ENCODE measurements around the gene EEF1AKMT1.

DNA sequence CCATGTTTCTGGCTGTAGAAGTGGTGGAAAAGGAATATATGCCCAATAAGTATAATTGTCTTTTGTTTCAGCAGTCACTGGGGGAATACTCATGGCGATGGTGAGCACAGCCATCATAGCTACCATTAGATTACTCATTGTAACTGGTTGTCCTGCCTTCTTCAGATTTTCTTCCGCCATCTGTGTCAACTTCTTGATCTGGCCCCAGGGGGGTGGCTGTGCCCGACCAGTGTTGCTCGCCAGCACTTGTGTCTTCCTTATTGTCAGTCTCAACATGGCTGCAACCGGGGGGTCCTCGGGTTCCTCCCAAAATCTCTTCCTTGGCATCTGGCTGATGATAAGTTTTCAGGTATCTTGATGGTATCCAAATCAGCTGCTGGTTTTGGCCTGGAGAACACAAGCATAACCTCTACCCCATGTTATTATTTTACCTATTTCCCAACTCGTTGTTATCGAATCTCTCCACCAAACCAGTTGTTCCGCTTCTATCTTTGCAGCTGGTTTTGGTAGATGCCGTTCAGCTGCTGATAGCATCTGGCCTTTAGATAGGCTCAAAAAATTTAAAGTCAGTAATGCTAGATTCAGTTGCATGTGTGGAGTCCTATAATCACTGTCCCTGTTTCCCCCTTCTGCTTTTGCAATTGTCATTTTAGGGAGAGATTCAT, 93.2 kb downstream of the EEF1AKMT1 start:
- TF ChIP-seq TAF1 (IDR thresholded peaks at IDR 0.05; ENCODE audit: low read depth, low read length) (no peak), POLR2A (IDR thresholded peaks at IDR 0.05; ENCODE audit: low read depth, low read length) (no peak), POLR2AphosphoS5 (IDR thresholded peaks at IDR 0.05; ENCODE audit: low read depth, low read length) (no peak)

All from GM12891 (cell line).